Erythroblast (primary cell): ENCODE results near the gene PTK7.

Experiments
- GATA1 ChIP-seq: IDR thresholded peaks from 2 replicates; pipeline ENCODE4 v1.6.1; 2011; ENCODE audit warnings: low read depth, mild to moderate bottlenecking, control low read depth, low read length, moderate library complexity
- POLR2A ChIP-seq: IDR thresholded peaks from 2 replicates; pipeline ENCODE4 v1.6.1; 2011; ENCODE audit warnings: mild to moderate bottlenecking, low read length

GRCh38 chr6:43086022-43086658, 10.0 kb downstream of the PTK7 start:
- TF ChIP-seq POLR2A, result no peak
- TF ChIP-seq GATA1, result no peak
